AG08396 (cell line): ENCODE results near the gene RPP38.

ENCODE experiments used
- DNase-seq: peaks from one replicate; pipeline ENCODE4 v3.0.0; 2012; ENCODE audit warnings: low spot score, mixed read lengths

The RPP38 gene, protein sequence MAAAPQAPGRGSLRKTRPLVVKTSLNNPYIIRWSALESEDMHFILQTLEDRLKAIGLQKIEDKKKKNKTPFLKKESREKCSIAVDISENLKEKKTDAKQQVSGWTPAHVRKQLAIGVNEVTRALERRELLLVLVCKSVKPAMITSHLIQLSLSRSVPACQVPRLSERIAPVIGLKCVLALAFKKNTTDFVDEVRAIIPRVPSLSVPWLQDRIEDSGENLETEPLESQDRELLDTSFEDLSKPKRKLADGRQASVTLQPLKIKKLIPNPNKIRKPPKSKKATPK

GRCh38 chr10:15097011-15097812 lies at the start of gene RPP38:
TSS of gene RPP38 (plus strand) at chr10:15097355. CDS start at chr10:15103315, 5,960 bp downstream.
- peak; percentile 100 for DNase-seq

- DNase-seq: no peak
These were observed 47.6 kb upstream of the RPP38 start for GRCh38 chr10:15049533-15049932.

- DNase-seq: no peak
These were observed 45.0 kb upstream of the RPP38 start for GRCh38 chr10:15052121-15052520.

DNA sequence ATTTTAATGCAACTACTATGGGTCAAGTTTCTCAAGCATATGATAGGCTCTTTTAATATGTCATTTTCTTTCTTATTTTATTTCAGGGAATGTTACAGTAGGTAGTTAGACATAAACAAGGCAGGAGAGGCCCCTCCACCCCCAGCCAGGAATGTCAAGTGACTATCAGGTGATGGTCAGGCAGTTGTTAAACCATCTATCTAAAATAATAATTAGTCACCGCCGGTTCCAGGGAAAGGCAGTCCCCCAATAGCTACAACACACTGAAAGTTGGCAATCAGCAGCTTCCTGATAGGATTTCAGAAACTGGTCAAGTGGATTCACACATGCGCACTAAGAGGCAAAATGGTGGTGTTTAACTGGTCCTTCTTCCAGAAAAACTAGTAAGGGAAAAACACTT lies 44.1 kb upstream of the RPP38 start:
- DNase-seq: no peak

DNA sequence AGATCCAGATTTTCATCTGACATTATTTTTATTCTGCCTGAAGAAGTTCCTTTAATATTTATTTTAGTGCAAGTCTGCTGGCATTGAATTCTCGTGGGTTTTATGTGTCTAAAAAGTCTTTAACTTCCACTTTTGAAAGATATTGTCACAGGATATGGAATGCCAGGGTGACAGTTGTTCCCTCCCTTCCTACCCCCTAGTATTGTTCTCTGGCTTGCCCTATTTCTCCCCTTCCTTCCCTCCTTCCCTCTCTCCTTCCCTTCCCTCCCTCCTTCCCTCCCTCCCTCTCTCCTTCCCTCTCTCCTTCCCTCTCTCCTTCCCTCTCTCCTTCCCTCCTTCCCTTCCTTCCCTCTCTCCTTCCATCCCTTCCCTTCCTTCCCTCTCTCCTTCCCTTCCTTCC lies 38.5 kb upstream of the RPP38 start:
- DNase-seq: no peak

DNA sequence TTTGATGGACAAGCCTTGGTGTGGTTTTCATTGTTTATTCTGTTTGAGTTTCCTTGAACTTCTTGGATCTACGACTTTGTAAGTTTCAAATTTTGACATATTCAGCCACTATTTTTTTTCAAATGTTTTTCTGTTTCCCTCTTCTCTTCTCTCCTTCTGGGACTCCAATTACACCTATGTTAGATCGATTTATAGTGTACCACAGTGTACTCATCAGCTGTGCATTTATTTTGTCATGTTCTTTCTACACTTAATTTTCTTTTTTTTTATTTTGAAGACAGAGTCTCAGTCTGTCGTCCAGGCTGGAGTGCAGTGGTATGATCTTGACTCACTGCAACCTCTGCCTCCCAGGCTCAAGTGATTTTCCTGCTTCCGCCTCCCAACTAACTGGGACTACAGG lies 37.2 kb upstream of the RPP38 start:
- DNase-seq: no peak

DNA sequence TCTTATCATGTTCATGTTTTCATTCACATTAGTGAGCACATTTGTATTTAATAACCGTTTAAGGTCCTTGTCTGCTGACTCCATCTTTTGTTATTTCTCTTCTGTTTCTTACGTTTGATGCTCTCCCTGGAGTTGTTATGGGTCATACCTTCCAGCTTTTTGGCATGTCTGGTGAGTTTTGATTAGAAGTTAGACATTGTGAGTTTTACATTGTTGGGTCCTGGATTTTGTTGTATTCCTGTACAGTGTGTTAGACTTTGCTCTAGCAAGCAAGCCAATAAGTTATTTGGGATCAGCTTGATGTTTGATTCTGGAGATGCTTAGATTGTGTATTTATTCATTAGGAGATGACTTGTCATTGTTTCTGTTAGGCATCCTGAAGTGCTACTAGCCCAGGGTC lies 36.5 kb upstream of the RPP38 start:
- DNase-seq: no peak

DNA sequence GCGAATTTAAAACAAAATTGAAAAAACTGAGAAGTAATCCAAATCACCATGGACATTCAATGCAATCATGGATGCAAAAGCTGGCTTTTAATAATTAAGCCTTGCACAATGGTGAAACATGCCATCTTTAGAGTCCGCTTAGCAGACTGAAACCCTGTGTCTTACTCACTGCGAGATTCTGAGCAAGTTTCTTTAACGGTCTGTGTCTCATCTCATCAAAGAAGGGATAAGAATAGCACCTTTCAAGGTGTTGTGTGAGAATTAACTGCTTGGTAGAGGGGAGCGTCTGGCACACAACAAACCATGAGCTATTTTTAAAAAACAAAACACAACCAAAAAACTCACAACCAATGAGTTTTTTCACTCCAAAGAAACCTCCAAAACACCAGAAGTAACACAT lies 30.0 kb upstream of the RPP38 start:
- no peak for DNase-seq

DNA sequence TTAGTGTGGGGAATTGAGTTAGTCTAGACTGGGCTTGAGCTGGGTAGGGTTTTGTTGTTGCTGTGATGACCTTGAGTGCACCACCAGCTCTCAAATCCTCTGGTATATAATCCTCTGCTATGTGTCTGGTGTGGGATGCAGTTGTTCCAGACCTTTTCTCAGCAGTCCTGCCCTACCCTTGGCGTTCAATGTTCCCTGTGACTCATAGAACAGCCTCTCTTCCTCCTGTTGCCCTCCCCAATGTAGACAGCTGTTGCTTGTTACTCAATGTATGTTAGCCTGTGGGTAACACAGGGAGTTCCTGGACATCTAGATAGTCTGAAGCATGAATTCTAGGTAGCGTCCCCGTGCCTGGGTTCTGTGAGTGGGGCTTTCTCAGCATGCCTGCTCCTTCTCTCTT lies 28.4 kb upstream of the RPP38 start:
- DNase-seq: peak; percentile 32

DNA sequence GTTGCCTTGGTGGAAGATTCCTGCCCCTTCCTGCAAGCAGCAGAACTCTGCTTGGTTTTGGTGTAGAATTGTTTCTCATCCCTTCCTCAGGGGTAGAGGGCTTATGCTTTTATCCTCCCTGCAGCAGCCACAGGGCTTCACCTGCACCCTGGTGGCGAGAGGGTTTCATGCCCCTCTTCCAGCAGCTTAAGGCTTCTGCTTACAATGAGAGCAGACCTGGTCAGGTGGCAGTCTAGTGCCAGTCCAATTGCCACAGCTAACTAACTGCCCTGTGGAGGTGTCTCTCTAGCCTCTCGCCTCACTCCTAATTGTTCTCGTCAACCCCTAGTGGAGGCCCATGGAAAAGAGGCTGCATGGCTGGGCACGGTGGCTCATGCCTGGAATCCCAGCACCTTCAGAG lies 27.9 kb upstream of the RPP38 start:
- DNase-seq: no peak

GRCh38 chr10:15072358-15072757 lies 24.8 kb upstream of the RPP38 start:
- no peak for DNase-seq

DNA sequence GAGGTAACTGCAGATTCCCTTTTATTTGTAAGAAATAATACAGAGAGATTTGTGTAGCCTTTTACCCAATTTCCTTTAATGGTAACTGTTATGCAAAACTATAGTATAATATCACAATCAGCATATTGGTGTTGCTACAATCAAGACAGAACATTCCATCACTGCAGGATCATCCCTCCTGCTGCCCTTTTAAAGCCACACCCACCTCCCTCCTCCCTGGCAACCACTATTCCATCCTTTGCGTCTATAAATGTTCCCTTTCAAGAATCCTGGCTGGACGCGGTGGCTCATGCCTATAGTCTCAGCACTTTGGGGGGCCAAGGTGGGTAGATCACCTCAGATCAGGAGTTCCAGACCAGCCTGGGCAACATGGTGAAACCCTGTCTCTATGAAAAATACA lies 21.7 kb upstream of the RPP38 start:
- no peak for DNase-seq

DNA sequence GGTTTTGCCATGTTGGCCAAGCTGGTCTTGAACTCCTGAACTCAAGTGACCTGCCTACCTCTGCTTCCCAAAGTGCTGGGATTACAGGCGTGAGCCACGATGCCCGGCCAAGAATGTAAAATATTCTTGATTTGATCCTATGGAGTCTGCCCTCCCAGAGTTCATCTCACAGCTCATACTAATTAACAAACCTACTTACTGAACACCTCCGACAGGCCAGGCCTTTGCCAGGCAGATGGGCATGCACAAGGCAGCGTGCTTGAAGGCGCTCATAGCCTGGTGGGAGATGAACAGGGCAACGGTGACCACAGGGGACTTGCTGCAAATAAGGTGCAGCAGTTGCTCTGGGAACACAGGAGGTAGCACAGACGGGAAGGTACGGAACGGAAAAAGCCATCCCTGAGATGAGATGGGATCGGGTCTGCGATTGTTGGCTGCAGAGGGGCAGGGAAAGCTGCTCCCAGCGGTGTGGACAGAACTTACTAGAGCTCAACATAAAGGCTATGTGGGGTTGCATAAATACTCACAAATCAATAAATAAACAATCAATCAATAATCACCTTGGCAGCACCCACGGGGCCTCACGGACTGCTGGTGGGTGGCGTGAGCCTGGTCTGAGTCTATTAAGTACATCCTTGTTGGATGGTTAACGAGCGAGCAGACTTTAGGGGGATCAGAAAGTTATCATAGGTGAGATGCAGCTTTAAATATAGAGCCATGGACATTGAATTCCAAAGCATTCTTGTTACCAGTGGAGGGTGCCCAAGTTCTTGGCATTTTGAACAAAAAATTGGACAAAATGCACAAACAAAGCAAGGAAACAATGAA lies 13.3 kb upstream of the RPP38 start:
- DNase-seq: peak; percentile 17

DNA sequence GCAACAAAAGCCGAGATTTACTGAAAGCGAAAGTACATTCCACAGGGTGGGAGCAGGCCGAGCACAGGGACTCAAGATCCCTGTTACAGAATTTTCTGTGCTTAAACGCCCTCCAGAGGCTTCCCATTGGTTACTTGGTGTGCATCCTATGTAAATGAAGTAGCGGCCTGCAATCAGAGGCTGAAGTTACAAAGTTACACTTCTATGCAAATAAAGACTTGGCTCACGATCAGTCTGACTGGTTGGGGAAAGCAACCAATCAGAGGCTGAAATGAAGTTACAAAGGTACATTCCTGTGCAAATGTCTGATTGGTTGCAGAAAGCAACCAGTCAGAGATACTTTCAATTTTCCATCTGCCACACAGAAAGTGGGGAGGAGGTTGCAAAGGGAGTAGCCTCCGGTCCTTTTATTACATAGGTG lies 12.6 kb upstream of the RPP38 start:
- DNase-seq: peak; percentile 82

DNA sequence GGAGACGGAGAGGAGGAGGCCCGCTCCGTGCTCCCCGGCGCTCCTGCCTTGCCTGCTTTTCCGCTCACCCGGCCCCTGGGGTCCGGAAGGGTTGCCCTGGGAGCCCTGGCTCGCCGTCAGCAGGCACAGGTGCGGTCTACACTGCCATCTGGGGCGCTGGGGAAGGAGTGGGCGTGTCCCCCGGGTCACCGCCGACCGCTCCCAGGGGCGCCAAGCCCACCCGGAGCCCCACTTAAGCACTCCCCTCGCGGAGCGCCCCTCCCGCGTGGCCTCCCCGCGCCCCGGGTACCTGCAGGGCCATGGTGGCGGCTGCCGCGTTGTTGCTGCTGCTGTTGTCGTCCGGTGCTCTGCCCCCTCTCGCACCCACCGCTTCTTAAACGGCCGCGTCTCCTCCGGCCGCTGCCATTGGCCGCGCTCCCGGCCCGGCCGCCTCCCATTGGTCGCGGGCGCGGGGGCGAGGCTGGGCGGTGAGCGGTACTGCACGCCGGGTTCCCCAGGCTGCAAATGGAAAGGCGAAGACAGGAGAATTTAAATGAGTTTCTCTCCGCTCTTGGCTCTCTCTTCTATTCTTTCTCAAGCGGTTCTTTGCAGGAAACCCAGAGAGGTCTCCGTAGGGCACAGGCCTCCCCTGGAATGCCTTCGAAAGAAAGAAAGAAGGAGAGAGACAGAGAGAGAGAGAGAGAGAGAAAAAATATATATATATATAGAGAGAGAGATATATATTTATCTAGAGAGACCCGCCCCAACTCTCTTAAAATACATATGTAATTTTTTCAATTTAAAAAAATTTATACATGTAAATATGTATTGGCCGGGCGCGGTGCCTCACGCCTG lies 8.5 kb upstream of the RPP38 start, which contains the start of gene ACBD7:
Gene ACBD7 (minus strand): TSS at position 349 of the 834 bp plus-strand sequence. CDS start 48 bp downstream, at position 301.
- DNase-seq: peak; percentile 96

- DNase-seq: no peak
These were observed 5.7 kb upstream of the RPP38 start for GRCh38 chr10:15091418-15091817.

DNA sequence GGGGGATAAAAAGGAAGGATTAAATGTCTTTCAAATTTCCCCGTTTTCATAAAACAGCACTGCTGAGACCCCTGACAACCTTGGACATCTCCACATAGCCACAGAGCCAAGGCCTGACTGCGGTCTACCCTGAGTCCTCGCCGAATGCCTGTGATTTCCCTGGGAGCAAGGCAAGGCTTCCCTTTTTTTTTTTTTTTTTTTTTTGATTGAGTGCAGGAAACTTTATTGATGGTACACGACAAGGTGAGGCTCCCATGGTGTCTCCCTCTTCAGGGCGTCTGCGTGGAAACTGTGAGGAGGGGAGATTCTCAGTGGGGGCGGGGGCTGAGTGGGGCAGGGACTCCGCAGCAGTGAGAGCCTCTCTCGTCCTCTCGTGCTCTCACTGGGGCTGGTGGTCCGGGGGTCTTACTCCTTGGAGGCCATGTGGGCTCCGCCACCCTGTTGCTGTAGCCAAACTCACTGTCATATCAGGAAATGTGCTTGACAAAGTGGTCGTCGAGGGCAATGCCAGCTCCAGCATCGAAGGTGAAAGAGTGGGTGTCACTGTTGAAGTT lies 4.2 kb upstream of the RPP38 start:
- no peak for DNase-seq

- DNase-seq: no peak
These were observed 519 bp upstream of the RPP38 start for GRCh38 chr10:15096661-15097010.

GRCh38 chr10:15099886-15100285 lies 2.7 kb downstream of the RPP38 start:
- DNase-seq: no peak

- no peak for DNase-seq
These were observed 6.4 kb downstream of the RPP38 start for GRCh38 chr10:15103513-15103912.

- peak; percentile 67 for DNase-seq
These were observed 9.3 kb downstream of the RPP38 start for GRCh38 chr10:15106352-15107013.
